Osteocyte (in vitro differentiated cells): ENCODE results near the gene MYBPH. TPM values are rescaled to one million over a fixed set of nuclear protein-coding genes. Genes with fewer than 3 reads are reported as not detected.

Source experiments
- DNase-seq: peaks from one replicate; pipeline ENCODE4 v3.0.0; 2021; ENCODE audit warnings: mixed read lengths; ENCODE audit not compliant: unreplicated experiment; ENCODE audit errors: extremely low spot score
- H3K27ac Mint-ChIP-seq: one replicate; pipeline ENCODE4 v1.8.0; 2021; ENCODE audit warnings: mild to moderate bottlenecking, mixed read lengths; ENCODE audit not compliant: unreplicated experiment
- H3K27me3 Mint-ChIP-seq: one replicate; pipeline ENCODE4 v1.8.0; 2021; ENCODE audit warnings: mixed read lengths; ENCODE audit not compliant: unreplicated experiment
- H3K36me3 Mint-ChIP-seq: one replicate; pipeline ENCODE4 v1.8.0; 2021; ENCODE audit warnings: mixed read lengths; ENCODE audit not compliant: unreplicated experiment
- H3K4me1 Mint-ChIP-seq: one replicate; pipeline ENCODE4 v1.8.0; 2021; ENCODE audit warnings: mixed read lengths; ENCODE audit not compliant: unreplicated experiment
- H3K4me3 Mint-ChIP-seq: one replicate; pipeline ENCODE4 v1.8.0; 2021; ENCODE audit warnings: mild to moderate bottlenecking, moderate library complexity, mixed read lengths; ENCODE audit not compliant: unreplicated experiment
- H3K9me3 Mint-ChIP-seq: one replicate; pipeline ENCODE4 v1.8.0; 2021; ENCODE audit warnings: mixed read lengths; ENCODE audit not compliant: unreplicated experiment
- total RNA-seq: library from RNA; stranded (reverse); gene quantifications from 2 replicates; pipeline ENCODE4 v1.2.1, GENCODE V29; 2021
- TF ChIP-seq, protein P1 (sequence below): fragments of 200-600 bp; sonication (generic); IDR thresholded peaks from 2 replicates; pipeline ENCODE4 v1.5.0; 2021; ENCODE audit warnings: antibody characterized with exemption, mild to moderate bottlenecking, moderate library complexity

Gene MYBPH
- total RNA-seq, 1 donor from 2014 or later, result not detected

DNA sequence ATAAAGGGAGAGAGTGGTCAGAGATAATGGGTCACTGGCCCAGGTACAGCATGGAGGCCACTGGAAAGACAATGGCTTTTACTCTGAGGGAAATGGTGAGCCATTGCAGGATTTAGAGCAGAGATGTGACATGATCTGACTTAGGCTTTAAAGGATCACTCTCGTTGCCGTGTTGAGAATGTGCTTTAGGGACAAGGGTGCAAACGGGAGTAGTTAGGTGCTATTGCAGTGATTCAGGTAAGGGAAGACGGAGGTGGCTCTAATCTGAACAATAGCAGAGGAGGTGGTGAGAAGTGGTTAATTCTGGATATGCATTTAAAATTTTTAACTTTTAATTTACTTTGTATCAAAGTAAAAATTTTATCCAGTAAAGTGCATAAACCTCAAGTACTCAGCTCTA lies 38.3 kb downstream of the MYBPH start:
- no peak overlapping the region for H3K4me3 Mint-ChIP-seq
- no peaks in the 10 kb centered on the region for H3K9me3 Mint-ChIP-seq
- H3K36me3 Mint-ChIP-seq, result no peaks in the 10 kb centered on the region
- TF ChIP-seq, protein P1, sequence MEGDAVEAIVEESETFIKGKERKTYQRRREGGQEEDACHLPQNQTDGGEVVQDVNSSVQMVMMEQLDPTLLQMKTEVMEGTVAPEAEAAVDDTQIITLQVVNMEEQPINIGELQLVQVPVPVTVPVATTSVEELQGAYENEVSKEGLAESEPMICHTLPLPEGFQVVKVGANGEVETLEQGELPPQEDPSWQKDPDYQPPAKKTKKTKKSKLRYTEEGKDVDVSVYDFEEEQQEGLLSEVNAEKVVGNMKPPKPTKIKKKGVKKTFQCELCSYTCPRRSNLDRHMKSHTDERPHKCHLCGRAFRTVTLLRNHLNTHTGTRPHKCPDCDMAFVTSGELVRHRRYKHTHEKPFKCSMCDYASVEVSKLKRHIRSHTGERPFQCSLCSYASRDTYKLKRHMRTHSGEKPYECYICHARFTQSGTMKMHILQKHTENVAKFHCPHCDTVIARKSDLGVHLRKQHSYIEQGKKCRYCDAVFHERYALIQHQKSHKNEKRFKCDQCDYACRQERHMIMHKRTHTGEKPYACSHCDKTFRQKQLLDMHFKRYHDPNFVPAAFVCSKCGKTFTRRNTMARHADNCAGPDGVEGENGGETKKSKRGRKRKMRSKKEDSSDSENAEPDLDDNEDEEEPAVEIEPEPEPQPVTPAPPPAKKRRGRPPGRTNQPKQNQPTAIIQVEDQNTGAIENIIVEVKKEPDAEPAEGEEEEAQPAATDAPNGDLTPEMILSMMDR, result no peak
- no peaks in the 10 kb centered on the region for H3K4me1 Mint-ChIP-seq
- no peak overlapping the region for H3K27ac Mint-ChIP-seq
- peaks cover 15% of the 10 kb centered on the region for H3K27me3 Mint-ChIP-seq
- DNase-seq, result no peak

- no peak for DNase-seq
- Mint-ChIP-seq H3K27ac (no peak overlapping the region), H3K27me3 (peaks cover 15% of the 10 kb centered on the region), H3K36me3 (no peaks in the 10 kb centered on the region), H3K4me1 (no peaks in the 10 kb centered on the region), H3K9me3 (no peaks in the 10 kb centered on the region), H3K4me3 (no peak overlapping the region)
- TF ChIP-seq, protein P1, result no peak
Observed at GRCh38 chr1:203136409-203137042, 39.1 kb downstream of the MYBPH start.

GRCh38 chr1:203135636-203136305 lies 39.9 kb downstream of the MYBPH start:
- Mint-ChIP-seq H3K9me3 (no peaks in the 10 kb centered on the region), H3K4me1 (no peaks in the 10 kb centered on the region), H3K27ac (no peak overlapping the region), H3K27me3 (peaks cover 15% of the 10 kb centered on the region), H3K36me3 (no peaks in the 10 kb centered on the region), H3K4me3 (no peak overlapping the region)
- TF ChIP-seq, protein P1, result no peak
- no peak for DNase-seq

DNA sequence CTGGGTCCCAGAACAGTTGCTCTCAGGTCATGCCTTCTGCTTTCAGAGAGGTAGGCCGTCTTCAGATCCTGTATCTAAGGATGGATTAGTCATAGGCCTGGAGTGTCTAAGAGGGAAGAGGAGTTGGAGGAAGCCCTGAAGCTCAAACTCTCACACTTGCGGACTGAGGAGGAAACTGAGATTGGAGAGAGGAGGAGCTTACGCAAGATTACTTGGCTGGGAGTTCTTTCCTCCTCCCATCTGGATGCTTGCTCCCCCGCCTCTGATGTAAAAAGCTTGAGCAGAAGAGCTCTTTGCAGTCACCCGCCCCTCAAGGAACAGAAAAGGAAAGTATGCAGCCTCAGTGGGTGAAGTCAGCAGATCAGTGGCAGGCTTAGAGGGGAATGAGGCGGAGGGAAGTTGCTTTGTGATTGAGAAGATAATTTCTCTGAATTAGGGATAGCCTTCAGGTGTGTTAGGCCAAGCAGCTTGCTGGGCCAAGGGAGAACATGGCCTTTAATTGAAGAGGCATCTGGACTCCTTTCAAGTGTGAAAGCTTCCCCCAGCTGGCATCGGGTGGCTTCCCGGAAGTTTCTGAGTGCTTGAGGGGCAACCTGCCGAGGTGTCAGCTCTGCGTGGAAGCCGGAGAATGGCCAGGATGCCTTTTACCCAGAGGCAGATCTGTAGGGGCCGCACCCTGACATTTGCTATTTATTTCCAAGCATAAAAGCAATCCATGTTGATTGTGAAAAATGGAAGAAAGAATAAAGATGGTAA lies 41.5 kb downstream of the MYBPH start:
- Mint-ChIP-seq H3K27me3 (peaks cover 18% of the 10 kb centered on the region), H3K9me3 (no peaks in the 10 kb centered on the region), H3K4me3 (no peak overlapping the region), H3K4me1 (peaks cover 8% of the 10 kb centered on the region), H3K27ac (no peak overlapping the region), H3K36me3 (no peaks in the 10 kb centered on the region)
- TF ChIP-seq, protein P1, result no peak
- DNase-seq, result no peak
